ENCODE results near the gene SOX5.

GRCh38 chr12:23731493-23731892 is 218.0 kb downstream of the SOX5 start:
- TF ChIP-seq CTCF (IDR thresholded peaks at IDR 0.05), result no peak
- TF ChIP-seq EP300 (IDR thresholded peaks at IDR 0.05), result no peak
- TF ChIP-seq POLR2AphosphoS5 (IDR thresholded peaks at IDR 0.05), result no peak
- TF ChIP-seq POLR2A (IDR thresholded peaks at IDR 0.05), result no peak

All from sigmoid colon (tissue), 4 donors.